GM19468 (cell line): ENCODE data around the gene EMX2.
"Not testable (repeated sequence)": the region's sequence is repeated elsewhere in the genome, so short reads cannot be mapped to it uniquely, and the experiment has no call there.

Experiments
- ATAC-seq: cut with Tn5 transposase; IDR thresholded peaks from one replicate; pipeline ENCODE4 v1.9.1; 2021; ENCODE audit warnings: mild to moderate bottlenecking, moderate library complexity, moderate number of reproducible peaks; ENCODE audit not compliant: unreplicated experiment; ENCODE audit errors: extremely low read depth

The EMX2 gene

DNA sequence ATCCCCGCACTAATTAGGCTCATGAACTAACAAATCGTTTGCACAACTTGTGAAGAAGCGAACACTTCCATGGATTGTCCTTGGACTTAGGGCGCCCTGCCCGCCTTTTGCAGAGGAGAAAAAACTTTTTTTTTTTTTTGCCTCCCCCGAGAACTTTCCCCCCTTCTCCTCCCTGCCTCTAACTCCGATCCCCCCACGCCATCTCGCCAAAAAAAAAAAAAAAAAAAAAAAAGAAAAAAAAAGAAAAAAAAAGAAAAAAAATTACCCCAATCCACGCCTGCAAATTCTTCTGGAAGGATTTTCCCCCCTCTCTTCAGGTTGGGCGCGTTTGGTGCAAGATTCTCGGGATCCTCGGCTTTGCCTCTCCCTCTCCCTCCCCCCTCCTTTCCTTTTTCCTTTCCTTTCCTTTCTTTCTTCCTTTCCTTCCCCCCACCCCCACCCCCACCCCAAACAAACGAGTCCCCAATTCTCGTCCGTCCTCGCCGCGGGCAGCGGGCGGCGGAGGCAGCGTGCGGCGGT, at the start of gene EMX2:
Gene EMX2 (plus strand): TSS at position 41 of the 519 bp plus-strand sequence. CDS start 522 bp downstream, outside the sequence.
- no peak for ATAC-seq

DNA sequence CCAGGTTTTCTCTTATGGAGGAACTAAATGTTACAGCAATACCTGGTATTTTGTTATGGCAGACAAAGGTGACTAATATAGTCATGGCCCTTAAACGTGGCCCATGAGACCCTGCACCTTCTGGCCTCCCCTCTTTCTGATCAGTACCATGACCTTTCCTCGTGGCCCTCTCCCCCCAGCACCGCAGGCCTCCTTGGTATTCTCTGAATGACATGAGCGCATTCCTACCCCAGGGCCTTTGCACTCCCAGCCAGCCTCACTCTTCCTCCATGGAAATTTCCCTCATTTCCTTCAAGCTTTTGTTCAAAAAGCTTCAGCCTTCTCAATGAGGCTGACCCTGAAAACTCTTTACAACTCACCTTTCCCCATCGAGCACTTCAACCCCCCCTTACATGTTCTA, 46.5 kb upstream of the EMX2 start:
- ATAC-seq: no peak

DNA sequence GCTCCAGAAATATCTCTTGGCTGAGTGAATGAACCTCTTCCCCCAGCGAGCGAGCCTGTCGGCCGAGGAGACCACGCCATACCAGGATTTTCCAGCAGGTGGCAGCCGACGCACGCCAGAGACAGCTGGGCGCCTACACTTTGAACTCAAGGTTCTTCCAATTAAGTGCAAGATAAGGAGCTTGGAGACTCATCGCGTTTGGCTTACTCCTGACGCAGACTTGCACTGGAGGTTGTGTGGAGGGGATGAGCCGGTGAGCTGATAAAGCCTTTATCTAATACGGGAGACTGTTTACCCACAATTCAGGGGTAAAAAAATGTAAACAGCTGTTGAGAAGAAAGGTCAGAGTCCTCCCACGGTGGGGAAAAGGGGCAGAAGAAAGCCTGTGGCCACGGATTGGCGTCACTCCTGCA, 45.9 kb upstream of the EMX2 start:
- ATAC-seq: no peak

DNA sequence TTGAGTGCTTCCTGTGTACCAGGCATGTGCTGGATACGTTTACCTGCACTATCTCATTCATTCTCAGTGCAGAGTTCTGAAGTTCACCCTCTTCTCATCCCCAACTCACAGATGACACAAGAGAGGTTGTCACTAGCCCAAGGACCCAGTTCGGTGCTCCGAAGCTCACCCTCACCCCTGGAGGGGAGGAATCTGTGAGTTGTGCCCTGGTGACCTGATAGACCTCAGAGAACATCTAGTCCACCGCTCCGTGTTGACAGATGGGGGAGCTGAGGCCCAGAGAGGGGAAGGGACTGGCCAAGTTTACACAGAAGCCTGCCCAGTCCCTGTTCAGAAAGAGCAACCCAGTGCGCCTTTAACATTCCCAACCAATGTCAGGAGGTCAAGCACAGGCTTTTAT, 44.8 kb upstream of the EMX2 start:
- ATAC-seq: no peak

DNA sequence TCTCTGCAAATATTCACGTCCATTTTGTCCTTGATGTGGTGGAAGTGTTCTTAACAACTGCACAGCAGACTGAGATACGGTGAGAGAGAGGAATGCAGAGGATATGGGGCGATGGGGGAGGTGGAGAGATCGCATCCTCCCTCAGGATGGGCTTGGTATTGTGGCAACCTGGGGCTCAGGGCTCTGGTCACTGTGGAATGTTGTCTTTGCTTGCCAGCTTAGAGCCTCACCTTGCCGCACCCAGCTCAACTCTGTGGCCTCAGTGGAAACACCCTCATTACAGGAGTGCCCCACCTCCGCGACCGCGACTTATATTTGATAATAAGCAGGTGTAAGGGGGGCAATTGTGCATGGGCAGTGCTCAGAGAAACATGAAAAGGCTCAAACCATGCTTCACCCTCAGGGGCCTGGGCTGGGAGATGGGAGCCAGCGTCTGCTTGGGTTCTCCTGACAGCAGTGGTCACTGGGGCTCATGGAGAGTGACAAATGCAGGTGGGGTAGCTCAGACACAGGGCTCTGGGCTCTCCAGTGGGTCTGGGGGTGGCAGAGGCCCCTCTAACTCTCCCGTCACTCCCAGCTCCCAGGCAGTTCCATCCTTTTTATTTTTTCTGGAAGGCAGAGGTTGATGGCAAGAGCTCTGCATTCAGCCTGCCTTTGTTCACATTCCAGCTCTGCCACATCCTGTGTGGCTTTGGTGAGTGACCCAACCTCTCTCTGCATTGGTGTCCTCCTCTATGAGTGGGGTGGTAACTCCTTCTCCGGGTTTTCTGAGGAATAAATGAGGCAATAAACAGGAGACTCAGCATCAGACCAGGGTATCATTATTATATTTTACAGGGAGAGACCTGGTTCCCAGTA, 43.1 kb upstream of the EMX2 start:
- ATAC-seq: no peak

DNA sequence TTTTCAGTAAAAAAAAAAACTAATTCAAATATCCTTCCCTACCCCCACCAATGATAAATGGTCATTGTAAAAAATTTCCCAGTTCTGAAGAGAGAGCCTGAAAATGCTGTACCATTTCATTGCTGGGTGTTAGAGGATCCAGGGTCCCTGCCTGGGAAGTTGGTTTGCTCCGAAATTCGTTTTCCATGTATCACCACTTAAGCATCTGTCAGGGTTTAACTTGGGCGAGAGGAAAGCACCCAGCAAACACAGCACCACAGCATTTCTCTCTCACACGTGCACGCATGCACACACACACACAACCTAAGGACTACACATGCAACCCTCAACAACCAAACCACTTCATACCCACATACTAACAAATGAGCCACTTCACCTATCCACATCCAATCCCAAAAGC, 42.1 kb upstream of the EMX2 start:
- no peak for ATAC-seq

DNA sequence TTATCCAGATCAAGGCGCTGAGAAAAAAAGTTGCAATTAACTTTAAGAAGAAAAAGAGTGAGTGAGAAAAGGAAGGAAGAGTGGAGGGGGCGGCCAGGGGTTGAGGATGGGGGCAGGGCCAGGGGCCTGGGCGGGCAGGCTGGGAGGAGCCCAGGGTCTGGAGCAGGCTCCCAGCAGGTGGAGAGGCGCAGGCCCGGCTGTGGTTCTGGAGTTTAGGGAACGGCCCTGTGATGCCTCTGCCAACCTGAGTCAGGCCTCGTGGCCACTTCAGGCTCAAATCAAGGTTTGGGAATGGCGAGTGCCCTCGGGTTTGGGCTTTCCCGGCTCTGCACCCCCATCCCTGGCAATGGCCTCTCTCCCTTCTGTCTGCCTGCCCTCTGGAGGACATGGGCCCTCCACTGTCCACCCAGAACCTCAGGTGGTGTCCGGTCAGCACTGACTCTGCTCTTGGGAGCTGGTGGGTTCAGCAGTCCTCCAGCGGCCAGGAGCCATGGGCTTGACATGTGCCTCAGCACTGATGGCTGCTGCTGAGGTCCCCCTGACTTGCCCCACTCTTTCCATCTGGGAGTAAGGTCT, 41.0 kb upstream of the EMX2 start:
- no peak for ATAC-seq

DNA sequence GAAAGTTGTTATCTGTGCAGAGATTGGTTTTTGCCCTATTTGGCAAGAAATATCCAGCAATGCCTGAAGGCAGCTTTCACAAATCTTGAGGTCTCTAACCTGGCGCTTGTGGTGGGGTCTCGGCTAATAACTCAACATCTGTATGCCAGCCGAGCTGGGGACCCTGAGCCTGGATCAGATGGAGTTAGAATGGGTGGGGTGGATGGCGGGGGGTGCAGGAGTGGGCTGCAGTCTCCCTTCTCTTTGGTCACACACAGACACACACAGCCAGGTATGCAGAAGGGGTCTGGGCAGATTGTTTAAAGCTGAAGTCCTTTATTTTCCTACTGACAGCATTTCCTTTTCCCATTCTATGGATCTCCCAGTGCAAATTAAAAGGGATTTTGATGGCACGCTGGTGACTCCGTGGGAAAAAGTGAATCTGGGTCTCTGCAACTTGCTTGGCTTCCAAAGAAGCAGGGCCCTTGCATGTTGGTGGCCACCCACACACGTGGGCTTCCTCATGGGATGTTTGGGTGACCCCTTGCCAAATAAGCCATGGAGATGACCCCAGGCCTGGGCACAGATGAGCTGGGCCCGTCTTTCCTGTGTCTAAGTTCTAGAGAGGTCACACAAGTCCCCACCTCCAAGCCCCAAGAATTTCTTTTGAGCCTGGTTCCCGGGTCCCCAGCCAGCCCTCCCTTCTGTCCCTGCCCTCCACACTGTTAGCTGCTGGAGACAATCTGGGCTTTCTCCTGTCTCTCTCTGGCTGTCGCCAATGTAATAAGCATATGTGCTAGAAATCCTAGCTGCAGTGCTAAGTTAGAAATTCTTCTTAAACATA, 39.9 kb upstream of the EMX2 start:
- ATAC-seq: no peak

DNA sequence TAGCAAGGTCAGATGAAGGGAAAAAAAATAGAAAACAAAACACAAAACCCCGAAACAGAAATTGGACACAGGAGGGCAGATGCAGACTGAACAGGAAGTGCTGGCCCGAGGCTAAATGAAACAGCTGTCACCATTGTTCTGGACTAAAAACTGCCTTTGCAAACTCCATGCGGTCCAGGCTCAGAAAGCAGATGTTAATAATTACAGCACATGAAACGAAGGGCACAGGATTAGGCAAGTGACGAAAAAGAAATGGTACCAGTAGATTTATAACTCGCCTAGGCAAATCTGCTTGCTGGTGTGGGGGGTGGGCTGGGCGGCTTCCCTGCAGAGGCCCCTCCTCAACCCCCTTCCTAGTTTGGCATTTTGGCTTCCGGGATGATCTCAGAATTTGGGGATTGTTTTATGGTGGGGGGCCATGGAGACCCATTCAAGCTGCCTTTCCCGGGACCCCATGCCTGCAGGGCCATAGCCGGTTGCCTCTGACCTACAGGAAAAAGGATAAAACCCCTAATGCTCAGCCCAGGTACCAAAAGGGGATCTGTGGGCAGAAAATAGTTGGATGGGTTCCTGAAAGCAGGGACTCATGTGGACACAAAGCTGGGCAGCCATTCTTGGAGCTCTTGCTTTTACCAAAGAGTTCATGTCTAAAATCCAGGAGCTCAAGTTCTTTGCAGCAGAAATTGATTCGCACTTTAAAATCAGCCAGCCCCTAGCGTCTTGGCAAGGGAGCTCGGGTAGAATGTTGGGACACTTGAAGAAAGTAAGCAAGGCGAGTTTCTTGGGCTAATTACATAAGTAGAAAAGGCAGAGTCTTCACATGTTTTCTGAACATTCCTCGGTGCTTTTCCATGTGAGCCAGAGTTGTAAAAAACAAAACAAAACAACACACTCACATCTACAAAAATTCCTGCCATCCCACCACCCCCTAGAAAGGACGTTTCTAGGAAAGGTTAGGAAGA, 39.0 kb upstream of the EMX2 start:
- ATAC-seq: peak; percentile 90

DNA sequence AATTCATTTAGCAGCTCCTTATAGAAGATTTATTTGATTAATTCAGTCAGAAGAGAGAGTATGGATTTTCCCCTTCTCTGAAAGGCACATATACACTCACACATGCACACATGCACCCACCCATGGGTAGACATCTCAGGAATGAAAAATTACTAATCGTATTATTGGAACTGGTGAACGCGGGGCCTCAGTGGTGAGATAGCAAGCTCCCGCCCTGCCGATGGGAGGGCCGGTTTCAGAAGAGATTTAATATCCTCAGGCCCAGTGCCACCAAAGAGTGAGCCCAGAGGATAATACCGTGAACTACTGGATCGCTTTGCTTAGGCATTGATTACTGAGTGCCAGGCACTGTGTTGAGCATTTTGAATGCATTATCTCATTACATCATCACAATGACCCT, 38.0 kb upstream of the EMX2 start:
- ATAC-seq: no peak

DNA sequence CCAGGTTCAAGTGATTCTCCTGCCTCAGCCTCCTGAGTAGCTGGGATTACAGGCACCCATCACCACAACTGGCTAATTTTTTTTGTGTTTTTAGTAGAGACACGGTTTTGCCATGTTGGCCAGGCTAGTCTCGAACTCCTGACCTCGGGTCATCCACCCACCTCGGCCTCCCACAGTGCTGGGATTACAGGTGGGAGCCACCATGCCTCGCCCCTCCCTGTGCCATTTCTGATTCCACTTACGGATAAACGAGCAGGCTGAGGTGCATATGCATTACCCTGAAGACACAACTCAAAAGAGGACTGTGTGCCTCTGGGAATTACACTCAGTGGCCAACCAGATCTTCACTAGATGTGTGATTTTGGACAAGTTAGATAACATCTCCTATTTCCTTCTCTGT, 35.5 kb upstream of the EMX2 start:
- ATAC-seq: not testable (repeated sequence)

DNA sequence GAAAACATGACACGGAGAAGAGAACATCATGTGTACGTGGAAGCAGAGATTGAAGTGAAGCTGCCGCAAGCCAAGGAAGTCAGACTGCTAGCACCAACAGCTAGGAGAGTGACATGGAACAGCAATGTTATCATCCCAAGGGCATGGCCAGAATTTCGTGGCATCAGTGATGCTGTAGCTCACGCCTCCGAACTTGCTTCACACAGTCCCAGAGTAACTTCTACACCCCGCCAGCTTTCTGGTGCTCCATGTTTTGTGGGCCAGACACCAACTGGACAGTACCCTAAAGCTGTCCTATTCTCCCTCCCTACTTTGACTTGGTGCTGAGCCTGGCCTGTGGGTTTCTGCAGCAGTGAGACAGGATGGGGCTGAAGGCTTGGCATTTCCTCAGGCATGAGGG, 33.0 kb upstream of the EMX2 start:
- ATAC-seq: no peak

DNA sequence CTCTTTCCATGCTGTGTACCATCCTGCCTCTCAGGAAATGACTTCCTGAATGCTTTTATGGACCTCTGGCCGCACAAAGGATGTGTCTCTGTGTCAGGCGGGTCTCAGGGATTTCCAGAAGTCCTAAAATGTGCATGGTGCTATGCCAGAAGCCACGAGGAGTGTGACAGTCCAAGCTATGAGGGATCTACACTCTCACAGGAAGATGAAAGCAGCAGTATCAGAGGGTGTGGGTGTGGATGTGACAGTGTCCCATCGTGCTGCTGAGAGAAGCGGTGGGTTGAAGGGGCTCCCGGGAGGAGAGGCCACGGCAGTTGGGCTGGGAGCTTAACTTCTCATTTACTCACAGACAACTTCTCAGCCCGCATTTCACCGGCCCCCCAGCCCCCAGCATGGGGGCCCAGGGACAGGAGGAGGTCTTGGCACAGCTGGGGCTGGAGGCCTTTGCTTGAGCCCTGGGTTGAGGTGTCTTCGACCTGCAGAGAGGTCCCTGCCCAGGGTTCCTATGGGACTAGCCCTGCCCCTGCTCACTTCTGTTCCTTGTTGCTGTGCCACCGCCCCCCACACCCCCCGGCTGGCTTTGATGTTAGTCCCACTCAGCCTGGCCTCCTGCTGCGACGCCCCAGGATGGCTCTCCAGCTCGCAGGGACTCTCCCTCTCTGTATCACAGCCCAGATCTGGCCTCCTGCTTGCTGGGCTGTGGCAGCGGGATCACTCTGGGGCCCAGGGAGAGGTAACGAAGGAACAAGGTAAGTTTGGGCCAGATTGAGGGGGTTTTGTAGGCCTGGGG, 30.8 kb upstream of the EMX2 start:
- no peak for ATAC-seq

DNA sequence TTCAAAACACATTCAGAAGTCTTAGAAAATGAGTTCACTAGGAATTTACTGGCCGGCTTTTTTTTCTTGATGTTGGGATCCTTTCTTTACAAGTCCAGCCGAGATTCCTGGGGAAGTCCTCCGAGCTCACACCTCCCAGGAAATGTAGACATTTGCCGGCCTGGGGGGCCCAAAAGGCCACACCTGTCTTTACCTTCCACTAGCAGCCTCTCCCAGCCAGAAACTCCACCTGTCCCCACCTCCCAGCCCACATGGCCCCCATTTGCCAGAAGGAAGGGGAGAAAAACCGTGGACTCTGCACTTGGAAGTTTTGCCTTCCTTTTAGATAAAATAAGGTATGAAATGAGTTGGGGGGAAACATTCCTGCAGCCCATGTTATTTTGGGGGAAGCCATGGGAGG, 27.6 kb upstream of the EMX2 start:
- ATAC-seq: no peak

DNA sequence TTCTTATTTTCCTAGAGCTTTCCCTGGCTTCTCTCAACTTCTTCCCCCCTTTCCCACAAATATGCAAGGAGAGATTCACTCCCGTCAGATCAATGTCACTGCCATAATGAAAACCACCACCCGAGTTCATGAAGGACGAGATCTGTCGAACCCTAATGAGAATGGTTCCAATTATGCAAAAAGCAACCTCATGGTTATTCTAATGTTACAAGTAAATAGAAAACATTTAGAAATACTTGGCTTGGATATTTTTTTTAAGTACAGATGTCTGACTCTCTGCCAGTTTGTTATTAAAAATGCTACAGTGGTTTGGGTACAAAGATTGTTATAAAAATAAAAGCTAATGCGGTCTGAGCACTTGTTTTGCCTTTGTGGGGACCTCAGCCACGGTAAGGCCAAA, 25.9 kb upstream of the EMX2 start:
- no peak for ATAC-seq

DNA sequence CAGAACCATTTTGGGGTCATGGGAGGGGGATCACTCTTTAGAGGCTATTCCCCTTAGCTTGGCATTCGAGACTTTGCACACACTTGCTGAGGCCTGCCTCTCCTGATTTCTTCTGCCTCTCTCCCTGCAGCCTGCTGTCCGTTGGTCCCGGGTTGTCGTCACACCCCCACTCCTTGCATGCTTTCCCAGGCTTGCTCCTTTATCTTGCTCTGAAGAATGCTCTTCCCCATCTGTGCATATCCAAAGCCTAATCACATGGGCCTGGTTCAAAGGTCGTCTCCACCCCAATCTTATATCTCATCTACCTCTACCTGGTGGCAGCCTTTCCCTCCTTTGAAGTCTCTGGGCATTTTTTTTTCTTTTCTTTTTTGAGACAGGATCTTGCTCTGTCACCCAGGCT, 24.3 kb upstream of the EMX2 start:
- ATAC-seq: no peak

DNA sequence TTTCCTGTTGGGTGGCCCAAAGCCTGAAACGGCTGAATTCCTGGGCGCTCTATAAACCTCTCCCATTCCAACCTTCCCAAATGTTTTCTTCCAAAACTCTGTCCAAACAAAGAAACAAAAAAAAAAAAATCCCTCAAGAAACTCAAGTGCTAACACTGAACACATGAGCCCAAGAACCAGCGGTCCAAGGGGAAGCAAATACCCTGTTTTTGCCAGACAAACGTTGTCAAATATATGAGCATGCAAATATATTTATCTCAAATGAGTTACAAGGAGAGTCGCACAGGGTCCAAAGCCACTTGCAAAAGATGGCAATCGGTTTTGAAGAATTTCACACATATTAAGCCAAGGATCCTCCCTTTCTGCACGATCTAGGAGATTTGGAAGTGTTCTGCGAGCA, 23.3 kb upstream of the EMX2 start:
- ATAC-seq: no peak

DNA sequence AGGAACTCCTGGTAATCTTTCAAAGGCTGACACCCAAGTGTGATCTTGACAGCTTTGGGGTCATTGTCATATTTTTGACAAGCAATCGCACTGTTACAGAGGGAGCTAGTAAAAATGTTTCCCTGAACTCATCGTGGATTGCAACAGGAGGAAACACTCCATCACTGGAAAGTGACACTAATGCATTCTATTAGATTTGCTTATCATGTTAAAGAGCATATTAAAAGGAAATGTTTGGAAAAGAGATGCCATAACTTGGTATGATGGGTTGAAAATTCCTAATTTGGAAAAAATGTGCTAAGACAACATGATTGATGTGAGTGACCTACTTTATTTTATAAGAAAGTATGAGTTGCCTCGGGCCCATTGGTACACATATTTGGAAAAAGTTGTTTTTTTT, 22.7 kb upstream of the EMX2 start:
- ATAC-seq: no peak

DNA sequence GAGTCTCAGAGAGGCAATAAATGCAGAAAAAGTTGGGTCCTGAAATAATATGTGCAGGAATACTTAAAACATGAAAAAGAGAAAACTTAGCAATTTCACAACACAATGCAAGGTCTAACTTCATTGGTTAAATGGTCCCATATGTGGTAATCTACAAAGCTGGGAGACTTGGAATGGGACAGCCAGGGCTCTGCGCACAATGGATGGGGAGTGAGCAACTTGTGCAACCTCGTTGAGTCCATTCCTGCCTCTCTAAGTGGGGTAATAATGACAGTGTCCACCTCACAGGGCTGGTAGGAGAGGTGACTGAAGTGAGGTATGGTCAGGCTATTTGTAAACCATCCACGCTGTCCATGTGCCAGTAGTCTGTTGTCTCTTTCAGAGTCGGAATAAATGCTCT, 11.8 kb upstream of the EMX2 start:
- ATAC-seq: no peak
